NCI-H1092 treated with DMSO at 0.1 percent for 48 hours (cell line): ENCODE data around the gene BCAS3.
"Not testable (repeated sequence)": the region's sequence is repeated elsewhere in the genome, so short reads cannot be mapped to it uniquely, and the experiment has no call there.

Experiments
- DNase-seq: peaks from one replicate; lab custom pipeline; 2025; lab: John Stamatoyannopoulos, UW

The BCAS3 gene

GRCh38 chr17:60677308-60678117 lies at the start of gene BCAS3:
Gene BCAS3, plus strand, starts transcription at chr17:60677851.
- peak; percentile 99 for DNase-seq

- DNase-seq: no peak
These were observed 49.3 kb upstream of the BCAS3 start for GRCh38 chr17:60628252-60628889.

- no peak for DNase-seq
These were observed 48.5 kb upstream of the BCAS3 start for GRCh38 chr17:60629120-60629519.

DNA sequence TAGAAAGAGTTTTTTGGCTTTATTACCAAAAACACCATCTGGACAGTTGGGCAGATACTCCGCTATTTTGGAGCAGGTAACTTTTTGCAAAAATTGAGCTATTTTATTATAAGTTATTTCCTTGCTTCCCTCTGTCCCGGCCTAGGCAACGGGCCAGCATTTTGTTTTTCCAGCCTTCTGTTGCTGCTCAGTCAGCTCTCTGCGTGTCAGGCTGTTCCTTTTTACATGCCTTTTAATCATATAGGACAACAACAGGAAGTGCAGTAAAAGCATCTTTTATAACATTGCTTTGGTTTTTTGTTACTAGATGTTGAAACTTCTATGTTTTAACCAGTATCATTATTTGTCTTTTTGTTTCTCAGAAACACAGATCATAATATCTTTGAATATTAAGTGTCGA lies 47.3 kb upstream of the BCAS3 start:
- DNase-seq: no peak

DNA sequence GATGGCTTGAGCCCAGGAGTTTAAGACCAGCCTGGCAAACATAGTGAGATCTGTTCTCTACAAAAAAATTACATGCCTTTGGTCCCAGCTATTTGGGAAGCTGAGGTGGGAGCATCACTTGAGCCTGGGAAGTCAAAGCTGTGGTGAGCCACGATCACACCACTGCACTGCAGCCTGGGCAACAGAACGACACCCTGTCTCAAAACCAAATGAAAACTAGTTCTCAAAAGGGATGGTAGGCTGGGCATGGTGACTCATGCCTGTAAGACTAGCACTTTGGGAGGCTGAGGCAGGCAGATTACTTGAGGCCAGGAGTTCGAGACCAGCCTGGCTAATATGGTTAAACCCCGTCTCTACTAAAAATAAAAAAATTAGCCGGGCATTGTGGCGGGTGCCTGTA lies 46.5 kb upstream of the BCAS3 start:
- DNase-seq: no peak

DNA sequence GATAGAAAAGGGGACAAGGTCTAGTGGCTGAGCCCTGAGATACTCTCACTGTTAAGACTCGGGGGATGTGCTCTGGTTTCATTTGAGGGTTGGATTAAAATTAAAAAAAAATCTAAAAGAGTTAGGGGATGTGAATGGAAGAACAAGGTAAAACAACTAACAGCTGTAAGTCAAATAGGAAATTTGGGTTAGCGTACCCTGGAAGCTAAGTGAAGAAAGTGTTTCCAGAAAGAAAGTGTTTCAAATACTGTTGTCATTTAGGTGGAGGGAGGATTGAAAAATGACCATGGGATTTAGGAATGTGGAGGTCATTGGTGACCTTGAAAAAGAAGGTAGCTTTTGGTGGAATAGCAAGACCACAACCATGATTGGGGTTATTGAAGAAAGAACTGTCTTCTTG lies 40.0 kb upstream of the BCAS3 start:
- no peak for DNase-seq

DNA sequence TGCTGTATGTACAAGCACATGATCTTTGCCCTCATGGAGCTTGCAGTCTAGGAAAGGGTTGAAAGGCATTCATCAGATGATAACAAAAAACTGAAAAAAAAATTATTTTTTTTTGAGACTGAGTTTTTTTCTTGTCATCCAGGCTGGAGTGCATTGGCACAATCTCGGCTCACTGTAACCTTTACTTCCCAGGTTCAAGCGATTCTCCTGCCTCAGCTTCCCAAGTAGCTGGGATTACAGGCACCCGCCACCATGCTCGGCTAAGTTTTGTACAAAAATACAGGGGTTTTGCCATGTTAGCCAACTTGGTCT lies 38.7 kb upstream of the BCAS3 start:
- DNase-seq: no peak

DNA sequence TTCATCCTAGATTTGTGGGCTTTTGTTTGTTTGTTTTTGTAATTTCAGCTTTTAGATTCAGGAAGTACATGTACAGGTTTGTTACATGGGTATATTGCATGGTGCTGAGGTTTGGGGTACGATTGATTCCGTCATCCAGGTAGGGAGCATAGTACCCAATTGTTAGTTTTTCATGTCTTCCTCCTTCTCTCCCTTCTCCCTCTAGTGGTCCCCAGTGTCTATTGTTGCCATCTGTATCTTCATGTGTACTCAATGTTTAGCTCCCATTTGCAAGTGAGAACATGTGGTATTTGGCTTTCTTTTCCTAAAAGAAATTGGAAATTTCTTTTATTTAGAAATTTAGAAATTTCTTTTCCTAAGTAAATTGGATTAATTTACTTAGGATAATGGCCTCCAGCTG lies 37.1 kb upstream of the BCAS3 start:
- DNase-seq: no peak

- DNase-seq: no peak
These were observed 36.5 kb upstream of the BCAS3 start for GRCh38 chr17:60641126-60641525.

DNA sequence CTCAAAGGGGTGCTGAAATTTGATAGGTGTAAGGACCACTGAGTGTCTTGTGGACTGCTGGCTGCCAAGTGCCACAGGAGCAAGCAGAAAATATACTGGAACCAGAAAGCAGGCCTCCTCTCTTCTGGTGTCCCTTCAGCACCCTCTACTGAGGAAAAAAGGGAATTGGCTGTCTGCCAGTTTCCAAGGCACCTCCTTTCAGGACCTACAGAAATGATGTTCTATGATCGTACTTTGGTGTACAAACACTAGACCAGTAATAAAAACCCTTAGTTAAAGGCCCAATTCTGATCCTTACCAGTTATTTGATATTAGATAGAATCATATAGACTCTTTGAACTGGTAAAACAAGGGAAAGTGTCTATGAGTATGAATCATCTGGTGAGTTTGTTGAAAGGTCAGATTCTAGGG lies 35.8 kb upstream of the BCAS3 start:
- DNase-seq: peak; percentile 78

DNA sequence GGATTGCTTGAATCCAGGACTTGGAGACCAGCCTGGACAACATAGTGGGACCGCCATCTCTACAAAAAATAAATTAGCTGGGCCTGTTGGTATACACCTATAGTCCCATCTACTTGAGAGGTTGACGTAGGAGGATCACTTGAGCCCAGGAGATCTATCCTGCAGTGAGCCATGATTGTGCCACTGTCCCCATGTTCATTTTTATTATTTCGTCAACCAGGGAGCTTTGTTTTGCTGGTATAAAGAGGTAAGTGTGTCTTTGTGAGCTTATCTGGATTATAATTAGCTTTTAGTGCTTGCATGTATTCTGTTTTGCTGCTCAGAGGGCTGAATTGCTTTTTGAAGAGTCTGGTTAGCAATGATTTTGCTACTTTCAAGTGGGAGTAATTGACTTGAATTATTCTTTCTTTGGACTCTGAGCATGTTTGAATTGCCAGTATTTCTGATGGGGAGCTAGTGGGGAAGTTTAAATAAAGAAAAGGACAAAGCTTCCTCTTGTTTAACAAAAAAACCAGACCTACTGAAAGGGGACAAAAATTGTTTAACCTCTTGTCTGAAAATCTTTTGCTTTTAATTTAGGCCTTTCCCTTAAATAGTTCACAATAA lies 31.6 kb upstream of the BCAS3 start:
- DNase-seq: no peak

DNA sequence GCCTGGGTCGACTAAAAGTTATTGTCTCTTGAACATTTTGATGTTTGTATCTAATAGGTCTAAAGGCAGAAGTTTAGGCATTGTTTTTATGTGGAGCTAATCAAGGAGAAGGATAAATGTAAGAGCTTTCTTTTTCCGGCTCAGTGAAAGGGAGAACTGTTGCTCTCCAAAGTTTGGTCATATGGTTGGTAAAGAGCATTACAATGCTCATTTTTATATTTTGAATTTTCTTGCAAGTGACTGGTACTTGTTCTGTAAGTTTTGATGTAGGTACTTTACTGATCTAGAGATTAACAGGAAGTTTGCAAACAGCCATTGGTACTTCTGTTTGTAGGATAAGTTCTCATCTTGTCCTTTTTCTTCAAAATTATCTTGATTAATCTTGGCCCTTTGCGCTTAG lies 30.9 kb upstream of the BCAS3 start:
- DNase-seq: no peak

- no peak for DNase-seq
These were observed 29.9 kb upstream of the BCAS3 start for GRCh38 chr17:60647705-60648104.

GRCh38 chr17:60652454-60653247 lies 25.0 kb upstream of the BCAS3 start:
- DNase-seq: no peak

DNA sequence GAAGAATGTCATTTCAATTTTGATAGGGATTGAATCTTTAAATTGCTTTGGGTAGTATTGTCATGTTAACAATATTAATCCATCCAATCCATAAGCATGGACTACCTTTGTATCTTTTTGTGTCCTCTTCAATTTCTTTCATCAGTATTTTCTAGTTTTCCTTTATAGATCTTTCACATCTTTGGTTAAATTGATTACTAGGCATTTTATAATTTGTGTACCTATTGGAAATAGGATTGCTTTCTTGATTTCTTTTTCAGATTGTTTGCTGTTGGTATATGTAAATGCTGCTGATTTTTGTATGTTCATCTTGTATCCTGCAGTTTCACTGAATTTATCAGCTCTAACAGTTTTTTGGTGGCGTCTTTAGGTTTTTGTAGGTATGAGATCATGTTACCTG lies 24.1 kb upstream of the BCAS3 start:
- DNase-seq: no peak

GRCh38 chr17:60656499-60656898 lies 21.2 kb upstream of the BCAS3 start:
- DNase-seq: no peak

DNA sequence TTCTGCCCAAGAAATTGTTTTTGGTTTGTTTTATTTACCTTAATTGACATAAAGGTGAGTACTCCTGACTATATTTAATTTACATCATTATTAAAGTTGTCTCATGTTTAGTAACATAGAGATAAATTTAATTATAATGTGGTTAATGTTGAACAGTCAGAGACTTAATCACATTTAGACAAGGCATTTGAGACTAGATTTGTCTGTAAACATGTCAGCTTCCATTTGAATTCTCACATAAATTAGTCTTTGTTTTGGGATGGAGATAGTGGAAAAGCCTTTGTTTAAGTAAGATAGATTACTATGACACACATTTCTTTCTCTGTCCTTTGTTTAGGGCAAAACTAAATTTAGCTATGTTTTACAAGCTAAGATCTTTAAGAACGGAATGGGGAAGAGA lies 18.5 kb upstream of the BCAS3 start:
- no peak for DNase-seq

- no peak for DNase-seq
These were observed 16.2 kb upstream of the BCAS3 start for GRCh38 chr17:60661489-60661888.

DNA sequence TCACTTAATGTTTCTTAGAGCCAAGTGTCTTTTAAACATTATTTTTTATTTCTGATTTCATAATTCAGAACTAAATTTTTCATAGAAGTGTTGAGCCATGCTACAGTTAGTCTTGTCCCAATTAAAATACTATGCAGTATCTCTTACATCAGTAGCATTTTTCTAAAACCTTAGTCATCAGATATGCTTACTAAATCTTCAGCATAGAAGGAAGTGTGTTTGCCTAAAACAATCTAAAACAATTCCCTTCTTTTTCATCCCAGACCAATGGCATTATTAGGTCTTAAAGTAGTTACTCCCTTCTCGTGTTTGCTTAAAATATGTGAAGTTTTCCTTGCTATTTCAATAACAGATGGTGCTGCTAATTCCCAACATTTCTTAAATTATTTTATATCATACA lies 13.6 kb upstream of the BCAS3 start:
- no peak for DNase-seq

- no peak for DNase-seq
These were observed 12.0 kb upstream of the BCAS3 start for GRCh38 chr17:60665602-60666001.

- not testable (repeated sequence) for DNase-seq
These were observed 8.9 kb upstream of the BCAS3 start for GRCh38 chr17:60668741-60669140.

DNA sequence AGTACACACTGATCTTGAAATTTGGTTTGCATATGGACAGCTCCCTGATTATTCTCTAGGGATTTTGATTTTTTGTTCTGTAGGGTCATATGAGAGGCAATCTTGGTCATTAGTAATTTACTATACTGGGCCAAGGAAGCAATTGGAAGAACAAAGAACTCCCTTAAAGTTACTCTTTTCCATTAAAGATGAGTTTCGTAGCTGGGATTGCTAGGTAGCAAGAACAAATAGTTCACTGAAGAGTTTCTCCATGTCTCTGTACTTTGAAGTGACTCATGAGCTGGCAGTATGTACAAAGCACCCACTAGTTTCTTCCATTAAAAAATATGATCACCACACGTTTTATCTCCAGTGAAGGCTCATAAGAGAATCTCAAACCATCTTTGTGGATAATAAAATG lies 6.2 kb upstream of the BCAS3 start:
- no peak for DNase-seq

DNA sequence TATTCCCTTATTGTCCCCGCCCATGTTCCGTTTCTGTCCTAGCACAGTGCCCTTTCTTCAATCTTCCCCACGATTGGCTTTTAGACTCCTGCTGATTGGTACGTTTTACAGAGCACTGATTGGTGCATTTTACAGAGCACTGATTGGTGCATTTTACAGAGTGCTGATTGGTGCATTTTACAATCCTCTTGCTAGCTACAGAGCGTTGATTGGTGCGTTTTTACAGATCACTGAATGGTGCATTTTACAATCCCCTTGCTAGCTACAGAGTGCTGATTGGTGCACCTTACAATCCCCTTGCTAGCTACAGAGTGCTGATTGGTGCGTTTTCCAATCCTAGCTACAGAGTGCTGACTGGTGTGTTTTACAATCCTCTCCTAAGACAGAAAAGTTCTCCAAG lies 3.0 kb upstream of the BCAS3 start:
- DNase-seq: not testable (repeated sequence)
